NB4 (cell line): Measurements from ENCODE around the gene ADAMTS6.
A peak's percentile ranks its signal among the peaks of the same experiment; 100 is the strongest.

ENCODE experiments used
- DNase-seq: peaks from one replicate; pipeline ENCODE4 v3.0.0; 2010; ENCODE audit warnings: low read depth
- H3K4me3 ChIP-seq: one replicate; pipeline ENCODE4 v1.5.1; 2011; ENCODE audit warnings: mild to moderate bottlenecking, low read depth, low read length, moderate library complexity
- MYC ChIP-seq: IDR thresholded peaks from 2 replicates; pipeline ENCODE4 v1.6.1; 2011; ENCODE audit warnings: low read depth, low read length
- POLR2A ChIP-seq: IDR thresholded peaks from 2 replicates; pipeline ENCODE4 v1.6.1; 2011; ENCODE audit warnings: mild to moderate bottlenecking; ENCODE audit not compliant: insufficient read length; ENCODE audit errors: extremely low read depth
- TF ChIP-seq, protein P1 (sequence below): IDR thresholded peaks from 2 replicates; pipeline ENCODE4 v1.6.1; 2011; ENCODE audit warnings: low read depth, low read length
- TF ChIP-seq, protein P2 (sequence below): IDR thresholded peaks from one replicate; pipeline ENCODE4 v1.5.1; 2012; ENCODE audit warnings: low read depth, low read length

ADAMTS6 gene

DNA sequence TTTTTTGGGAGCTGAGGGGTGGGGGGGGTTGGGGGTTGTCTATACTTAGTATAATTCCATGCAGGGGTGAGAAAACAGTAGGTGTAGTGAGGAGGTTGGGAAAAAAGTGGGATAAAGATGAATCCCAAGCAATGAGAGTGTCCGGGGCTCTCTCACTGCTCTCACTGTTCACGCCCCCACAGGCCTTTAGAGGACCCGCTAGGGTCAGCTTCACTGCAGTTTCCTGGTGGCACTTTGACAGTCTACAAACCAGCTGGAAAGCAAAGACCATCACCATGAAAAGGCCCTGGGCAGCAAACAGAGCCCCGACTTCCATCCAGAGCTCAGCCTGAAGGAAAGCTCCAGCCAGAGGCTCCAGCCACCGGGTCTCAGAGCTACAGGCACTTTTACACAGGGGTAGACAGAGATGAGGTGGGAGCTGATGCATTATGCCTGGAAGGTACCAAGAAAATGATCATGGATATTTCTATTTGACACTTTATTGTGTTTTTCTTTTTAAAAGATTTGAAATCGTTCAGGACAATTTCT, 355.1 kb downstream of the ADAMTS6 start:
- DNase-seq: no peak
- no peak overlapping the region for H3K4me3 ChIP-seq
- TF ChIP-seq MYC (no peak), POLR2A (no peak)
- TF ChIP-seq, protein P1, sequence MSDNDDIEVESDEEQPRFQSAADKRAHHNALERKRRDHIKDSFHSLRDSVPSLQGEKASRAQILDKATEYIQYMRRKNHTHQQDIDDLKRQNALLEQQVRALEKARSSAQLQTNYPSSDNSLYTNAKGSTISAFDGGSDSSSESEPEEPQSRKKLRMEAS: no peak
- TF ChIP-seq, protein P2, sequence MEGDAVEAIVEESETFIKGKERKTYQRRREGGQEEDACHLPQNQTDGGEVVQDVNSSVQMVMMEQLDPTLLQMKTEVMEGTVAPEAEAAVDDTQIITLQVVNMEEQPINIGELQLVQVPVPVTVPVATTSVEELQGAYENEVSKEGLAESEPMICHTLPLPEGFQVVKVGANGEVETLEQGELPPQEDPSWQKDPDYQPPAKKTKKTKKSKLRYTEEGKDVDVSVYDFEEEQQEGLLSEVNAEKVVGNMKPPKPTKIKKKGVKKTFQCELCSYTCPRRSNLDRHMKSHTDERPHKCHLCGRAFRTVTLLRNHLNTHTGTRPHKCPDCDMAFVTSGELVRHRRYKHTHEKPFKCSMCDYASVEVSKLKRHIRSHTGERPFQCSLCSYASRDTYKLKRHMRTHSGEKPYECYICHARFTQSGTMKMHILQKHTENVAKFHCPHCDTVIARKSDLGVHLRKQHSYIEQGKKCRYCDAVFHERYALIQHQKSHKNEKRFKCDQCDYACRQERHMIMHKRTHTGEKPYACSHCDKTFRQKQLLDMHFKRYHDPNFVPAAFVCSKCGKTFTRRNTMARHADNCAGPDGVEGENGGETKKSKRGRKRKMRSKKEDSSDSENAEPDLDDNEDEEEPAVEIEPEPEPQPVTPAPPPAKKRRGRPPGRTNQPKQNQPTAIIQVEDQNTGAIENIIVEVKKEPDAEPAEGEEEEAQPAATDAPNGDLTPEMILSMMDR: no peak

DNA sequence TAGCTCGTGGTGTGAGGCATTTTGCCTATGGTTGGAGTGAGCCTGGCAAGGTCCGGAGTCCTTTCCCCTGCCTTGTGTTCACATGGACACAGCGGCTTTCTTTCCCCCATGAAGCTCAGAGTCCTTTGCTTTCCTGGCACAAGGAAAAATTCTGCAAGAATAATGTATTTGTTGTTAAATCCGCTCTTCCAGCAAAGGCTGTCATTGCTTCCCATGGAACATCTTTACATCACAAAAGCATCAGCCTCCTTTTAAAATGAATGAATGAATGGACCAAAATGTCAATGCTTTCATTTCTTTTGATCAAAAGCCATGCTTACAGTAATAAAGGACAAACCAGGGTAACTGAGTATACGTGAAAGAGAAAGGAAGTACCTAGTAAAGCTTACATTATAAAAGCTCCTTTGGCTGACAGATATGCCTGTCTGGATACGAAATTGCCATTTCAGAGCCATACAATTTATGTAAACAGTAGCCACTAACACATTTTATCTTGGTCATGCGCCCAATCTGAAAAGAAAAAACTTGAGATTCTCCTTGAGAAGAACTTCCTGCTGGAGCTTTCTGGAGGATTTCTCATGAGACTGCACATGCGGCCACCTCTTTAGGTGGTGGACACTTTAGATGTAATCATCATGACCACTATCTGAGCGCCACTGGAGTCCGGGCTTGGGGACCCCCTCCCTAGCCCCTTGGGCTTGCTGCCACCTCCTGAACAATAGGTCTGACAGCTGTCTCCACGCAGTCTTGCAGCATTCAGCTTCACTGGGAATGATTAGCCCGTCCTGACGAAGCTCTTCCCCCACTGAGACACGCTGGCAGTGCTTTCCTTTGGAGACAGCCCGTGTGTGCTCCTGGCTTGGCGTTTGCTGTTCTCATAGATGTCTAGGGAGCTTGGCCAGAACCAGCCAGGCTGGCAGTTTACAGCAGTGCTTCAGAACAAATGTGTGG, 355.9 kb downstream of the ADAMTS6 start:
- TF ChIP-seq, protein P1: no peak
- TF ChIP-seq, protein P2: no peak
- TF ChIP-seq POLR2A (no peak), MYC (no peak)
- DNase-seq: no peak
- H3K4me3 ChIP-seq: no peak overlapping the region

DNA sequence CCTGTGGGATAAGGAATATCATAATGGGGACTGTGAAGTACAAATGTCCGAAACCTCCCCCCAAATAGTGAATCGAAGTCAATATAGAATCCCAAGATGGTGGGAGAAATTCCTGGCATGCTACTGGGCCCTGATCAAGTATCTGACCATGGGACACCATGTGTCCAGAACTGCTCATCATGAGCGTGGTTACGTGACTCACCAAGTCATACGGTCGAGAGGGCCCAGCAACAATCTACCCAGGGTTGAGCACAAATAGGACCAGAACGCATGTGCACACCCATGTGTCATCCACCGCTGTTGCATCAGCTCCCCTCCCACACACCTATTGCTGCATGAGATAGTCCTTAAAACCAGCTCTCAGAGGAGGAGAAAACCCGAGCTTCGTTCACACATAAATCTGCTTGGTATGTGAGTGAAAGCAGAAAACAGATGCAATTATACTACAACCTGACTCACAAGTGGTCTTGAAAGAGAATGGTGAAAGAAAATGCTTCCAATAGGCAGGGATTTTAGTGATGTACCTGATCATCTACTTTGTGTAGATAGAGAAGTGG, 359.8 kb downstream of the ADAMTS6 start:
- H3K4me3 ChIP-seq: no peak overlapping the region
- DNase-seq: peak; percentile 68
- TF ChIP-seq MYC (no peak), POLR2A (no peak)
- TF ChIP-seq, protein P1: 0 out of 2 replicates have a peak, but pooled peaks have one; percentile 9
- TF ChIP-seq, protein P2: no peak

DNA sequence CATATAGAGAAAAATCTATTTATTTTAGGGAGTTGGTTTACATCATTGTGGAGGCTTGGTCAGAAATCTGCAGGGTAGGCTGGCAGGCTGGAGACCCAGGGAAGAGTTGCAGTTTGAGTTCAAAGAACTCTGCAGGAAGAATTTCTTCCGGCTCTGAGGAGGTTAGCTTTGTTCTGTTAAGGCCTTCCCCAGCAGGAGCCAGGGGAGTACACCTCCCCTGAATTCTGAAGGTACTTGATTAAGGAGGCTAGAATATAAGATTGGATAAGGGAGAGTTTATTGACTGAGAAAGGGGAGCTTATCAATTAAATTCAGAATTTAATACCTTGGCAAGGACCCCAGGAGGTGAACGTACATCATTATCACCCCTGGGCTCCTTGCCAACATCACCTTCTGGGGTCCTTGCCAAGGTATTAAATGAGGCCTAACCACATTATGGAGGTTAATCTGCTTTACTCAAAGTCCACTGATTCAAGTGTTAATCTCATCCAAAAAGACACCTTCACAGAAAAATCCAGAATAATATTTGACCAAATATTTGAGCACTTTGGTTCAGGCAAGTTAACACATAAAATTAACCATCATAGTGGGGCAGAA, 361.3 kb downstream of the ADAMTS6 start:
- H3K4me3 ChIP-seq: no peak overlapping the region
- DNase-seq: no peak
- TF ChIP-seq MYC (no peak), POLR2A (no peak)
- TF ChIP-seq, protein P2: no peak
- TF ChIP-seq, protein P1: no peak

DNA sequence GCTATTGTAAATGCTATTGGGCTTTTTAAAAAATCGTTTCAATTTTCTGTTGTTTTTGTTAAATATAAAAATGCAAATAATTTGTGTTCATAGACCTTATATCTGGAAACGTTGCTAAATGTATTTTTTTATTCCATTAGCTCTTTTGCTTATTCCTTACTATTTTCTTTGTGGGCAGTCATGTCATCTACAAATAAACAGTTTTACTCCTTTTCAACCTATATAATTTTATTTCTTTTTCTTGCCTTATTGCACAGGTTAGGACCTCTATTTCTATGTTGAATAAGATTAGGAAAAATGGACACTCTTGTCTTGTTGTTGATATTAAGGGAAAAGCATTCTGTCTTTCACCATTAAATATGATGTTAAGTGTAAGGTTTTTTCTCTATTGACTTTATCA, 364.2 kb downstream of the ADAMTS6 start:
- no peak overlapping the region for H3K4me3 ChIP-seq
- TF ChIP-seq, protein P1: no peak
- TF ChIP-seq MYC (no peak), POLR2A (no peak)
- TF ChIP-seq, protein P2: no peak
- DNase-seq: no peak
